SK-N-SH (cell line): ENCODE data around the gene VWF. TPM values are rescaled to one million over a fixed set of nuclear protein-coding genes. Genes with fewer than 3 reads are reported as not detected.

Source experiments
- CTCF ChIA-PET: fragments of 300-600, 350-600 bp; formaldehyde crosslinking; extraction: SDS; loops from one replicate; lab custom pipeline; 2021; lab: Yijun Ruan, JAX
- POLR2A ChIA-PET: fragments of 350-600 bp; sonication (Branson Sonifier 250); formaldehyde crosslinking; extraction: SDS; loops from one replicate; lab custom pipeline; 2020; ENCODE audit warnings: antibody characterized with exemption, inconsistent platforms; lab: Yijun Ruan, JAX
- DNase-seq: peaks from one replicate; pipeline ENCODE4 v3.0.0; 2012
- H2AFZ ChIP-seq: fragments of 200-600 bp; sonication (generic); 2 replicates; pipeline ENCODE4 v1.8.1; 2016; ENCODE audit warnings: antibody characterized with exemption, mild to moderate bottlenecking, low read depth
- H3F3A ChIP-seq: fragments of 200-600 bp; sonication (generic); replicated peaks from 2 replicates; pipeline ENCODE3; 2016; ENCODE audit warnings: antibody characterized with exemption, mild to moderate bottlenecking; ENCODE audit not compliant: insufficient read depth
- H3K27ac ChIP-seq, 2 experiments: fragments of 200-500 bp in 1 of 2; fragments of 200-600 bp in 1 of 2; sonication (Bioruptor generic) in 1 of 2; sonication (generic), shearing (Covaris generic) in 1 of 2; 2 replicates each; pipeline versions ENCODE4 v1.5.1 to v1.6.1; 2014 to 2016; ENCODE audit warnings: low read depth in 2 of 2, inconsistent platforms in 1 of 2, low read length in 1 of 2, mild to moderate bottlenecking in 1 of 2, mixed read lengths in 1 of 2
- H3K27me3 ChIP-seq: fragments of 200-600 bp; sonication (generic), shearing (Covaris generic); 2 replicates; pipeline ENCODE4 v1.6.1; 2016; ENCODE audit warnings: mixed run types; ENCODE audit not compliant: insufficient read depth
- H3K36me3 ChIP-seq, 2 experiments: fragments of 200-500 bp in 1 of 2; fragments of 200-600 bp in 1 of 2; sonication (Bioruptor generic) in 1 of 2; sonication (generic) in 1 of 2; replicated peaks in 1 of 2; 2 replicates each; pipeline versions ENCODE3 to v1.5.1; 2014 to 2016; ENCODE audit warnings: low read length in 1 of 2, mild to moderate bottlenecking in 1 of 2; ENCODE audit not compliant: insufficient read depth in 2 of 2, control insufficient read depth in 1 of 2
- H3K4me1 ChIP-seq, 2 experiments: fragments of 200-500 bp in 1 of 2; fragments of 200-600 bp in 1 of 2; sonication (Bioruptor generic) in 1 of 2; sonication (generic), shearing (Covaris generic) in 1 of 2; 2 replicates each; pipeline versions ENCODE4 v1.5.1 to v1.6.1; 2014 to 2016; ENCODE audit warnings: low read depth in 1 of 2, low read length in 1 of 2, mixed run types in 1 of 2; ENCODE audit not compliant: insufficient read depth in 2 of 2, control insufficient read depth in 1 of 2
- H3K4me2 ChIP-seq: fragments of 200-600 bp; sonication (generic), shearing (Covaris generic); 2 replicates; pipeline ENCODE4 v1.6.1; 2017; ENCODE audit warnings: mixed run types
- H3K4me3 ChIP-seq, 2 experiments: fragments of 200-500 bp in 1 of 2; fragments of 200-600 bp in 1 of 2; sonication (Bioruptor generic) in 1 of 2; sonication (generic), shearing (Covaris generic) in 1 of 2; 2 replicates each; pipeline versions ENCODE4 v1.5.1 to v1.8.1; 2014 to 2016; ENCODE audit warnings: low read depth in 2 of 2, inconsistent platforms in 1 of 2, low read length in 1 of 2, mild to moderate bottlenecking in 1 of 2, mixed read lengths in 1 of 2, moderate library complexity in 1 of 2
- H3K79me2 ChIP-seq: fragments of 200-600 bp; sonication (generic); 2 replicates; pipeline ENCODE4 v1.8.1; 2017; ENCODE audit warnings: mild to moderate bottlenecking; ENCODE audit not compliant: insufficient read depth
- H3K9ac ChIP-seq: fragments of 200-600 bp; sonication (generic); 2 replicates; pipeline ENCODE4 v1.6.1; 2017; ENCODE audit warnings: mixed run types
- H3K9me2 ChIP-seq: fragments of 200-600 bp; sonication (generic); 2 replicates; pipeline ENCODE4 v1.6.1; 2017; ENCODE audit warnings: mixed run types
- H3K9me3 ChIP-seq: fragments of 200-600 bp; sonication (generic); 2 replicates; pipeline ENCODE4 v1.6.1; 2017; ENCODE audit warnings: mixed run types, mild to moderate bottlenecking, moderate library complexity
- H4K20me1 ChIP-seq: fragments of 200-600 bp; sonication (generic); 2 replicates; pipeline ENCODE4 v1.6.1; 2017; ENCODE audit warnings: mild to moderate bottlenecking, mixed run types; ENCODE audit not compliant: insufficient read depth
- CHD2 ChIP-seq: fragments of 150-350 bp; IDR thresholded peaks from 2 replicates; pipeline ENCODE4 v1.6.1; 2018; ENCODE audit warnings: low read length; ENCODE audit not compliant: partially characterized antibody
- ELF1 ChIP-seq: IDR thresholded peaks from 2 replicates; pipeline ENCODE4 v1.4.0; 2012
- EP300 ChIP-seq, 2 experiments: IDR thresholded peaks; 2 replicates each; pipeline versions ENCODE4 v1.4.0 to v1.6.1; 2012; ENCODE audit warnings: borderline replicate concordance in 1 of 2, low read depth in 1 of 2, low read length in 1 of 2
- EZH2phosphoT487 ChIP-seq: fragments of 200-600 bp; sonication (generic); IDR thresholded peaks from 2 replicates; pipeline ENCODE4 v1.6.1; 2017; ENCODE audit warnings: low read depth, mixed run types, mild to moderate bottlenecking, antibody characterized with exemption, moderate library complexity, borderline replicate concordance
- FOSL2 ChIP-seq: IDR thresholded peaks from 2 replicates; pipeline ENCODE4 v1.4.0; 2012; ENCODE audit warnings: low read depth, mild to moderate bottlenecking, moderate library complexity, borderline replicate concordance
- FOXJ3 ChIP-seq: sonication (generic); formaldehyde crosslinking; IDR thresholded peaks from 2 replicates; pipeline ENCODE4 v1.5.1; 2020; ENCODE audit warnings: mild to moderate bottlenecking, missing genetic modification reagents
- FOXM1 ChIP-seq: IDR thresholded peaks from 2 replicates; pipeline ENCODE4 v1.4.0; 2012; ENCODE audit warnings: low read depth, mild to moderate bottlenecking
- GABPA ChIP-seq: IDR thresholded peaks from 2 replicates; pipeline ENCODE4 v1.4.0; 2012; ENCODE audit warnings: low read depth, mild to moderate bottlenecking
- GATA2 ChIP-seq: sonication (generic); formaldehyde crosslinking; IDR thresholded peaks from 2 replicates; pipeline ENCODE4 v1.5.0; 2020; ENCODE audit warnings: mild to moderate bottlenecking, missing genetic modification reagents
- MXI1 ChIP-seq: IDR thresholded peaks from 2 replicates; pipeline ENCODE4 v1.6.1; 2012; ENCODE audit warnings: mild to moderate bottlenecking, low read depth, low read length, improper control_type of control experiment
- RAD21 ChIP-seq: IDR thresholded peaks from 2 replicates; pipeline ENCODE4 v1.6.1; 2012; ENCODE audit warnings: mild to moderate bottlenecking, low read length
- RCOR1 ChIP-seq: fragments of 150-350 bp; IDR thresholded peaks from 2 replicates; pipeline ENCODE4 v1.6.1; 2017; ENCODE audit warnings: antibody characterized with exemption, low read length
- RFX5 ChIP-seq: IDR thresholded peaks from 2 replicates; pipeline ENCODE4 v1.6.1; 2012; ENCODE audit warnings: mild to moderate bottlenecking, improper control_type of control experiment, low read length
- SIN3A ChIP-seq: IDR thresholded peaks from 2 replicates; pipeline ENCODE4 v1.6.1; 2012; ENCODE audit warnings: low read depth, mild to moderate bottlenecking, low read length, moderate library complexity, borderline replicate concordance
- TCF12 ChIP-seq: IDR thresholded peaks from 2 replicates; pipeline ENCODE4 v1.4.0; 2012
- TEAD4 ChIP-seq: IDR thresholded peaks from 2 replicates; pipeline ENCODE4 v1.4.0; 2012; ENCODE audit warnings: mild to moderate bottlenecking, borderline replicate concordance; ENCODE audit not compliant: insufficient read depth
- YY1 ChIP-seq: IDR thresholded peaks from 2 replicates; pipeline ENCODE4 v1.4.0; 2012; ENCODE audit warnings: low read depth, mild to moderate bottlenecking
- WGBS: methylation state at CpG from one replicate; pipeline ENCODE4 v1.1.6; 2017; ENCODE audit warnings: low lambda C conversion rate; 5-methylcytosine and 5-hydroxymethylcytosine counted together
- polyA plus RNA-seq, 3 experiments: library from polyadenylated mRNA; depleted of rRNA; stranded (reverse); fragments of >200 nt; gene quantifications; 2 replicates each; pipeline ENCODE4 v1.2.3, GENCODE V29; 2012
- TF ChIP-seq, protein P1 (sequence below): fragments of 150-350 bp; IDR thresholded peaks from 2 replicates; pipeline ENCODE4 v1.6.1; 2016; ENCODE audit warnings: mild to moderate bottlenecking, low read depth, low read length
- TF ChIP-seq, protein P2 (sequence below): IDR thresholded peaks from 2 replicates; pipeline ENCODE4 v1.4.0; 2012; ENCODE audit warnings: low read depth, borderline replicate concordance
- TF ChIP-seq, protein P3 (sequence below): IDR thresholded peaks from 2 replicates; pipeline ENCODE4 v1.4.0; 2012; ENCODE audit warnings: low read depth, borderline replicate concordance

The VWF gene
- polyA plus RNA-seq, 1 of the 3 experiments (the other 2 are of a cell fraction) = 0.12 TPM

DNA sequence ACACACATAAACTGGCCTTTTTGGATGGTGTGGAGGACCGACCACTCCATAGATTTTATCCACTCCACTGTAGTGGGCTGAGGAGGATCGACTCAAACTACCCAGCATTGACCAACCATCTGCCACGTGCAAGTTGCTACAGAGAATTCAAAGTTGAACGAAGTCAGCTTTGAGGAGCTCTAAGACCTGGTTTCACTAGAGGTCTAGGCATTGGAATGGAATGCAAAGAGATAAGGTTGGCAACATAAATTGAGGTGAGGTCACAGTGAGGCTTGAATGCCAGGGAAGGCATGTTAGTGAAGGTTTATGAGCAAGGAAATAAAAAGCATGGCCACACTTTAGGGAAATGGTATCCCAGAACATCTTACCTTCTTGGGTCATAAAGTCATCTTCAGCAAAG, 14.5 kb downstream of the VWF start:
- POLR2A ChIA-PET = no interaction called here

DNA sequence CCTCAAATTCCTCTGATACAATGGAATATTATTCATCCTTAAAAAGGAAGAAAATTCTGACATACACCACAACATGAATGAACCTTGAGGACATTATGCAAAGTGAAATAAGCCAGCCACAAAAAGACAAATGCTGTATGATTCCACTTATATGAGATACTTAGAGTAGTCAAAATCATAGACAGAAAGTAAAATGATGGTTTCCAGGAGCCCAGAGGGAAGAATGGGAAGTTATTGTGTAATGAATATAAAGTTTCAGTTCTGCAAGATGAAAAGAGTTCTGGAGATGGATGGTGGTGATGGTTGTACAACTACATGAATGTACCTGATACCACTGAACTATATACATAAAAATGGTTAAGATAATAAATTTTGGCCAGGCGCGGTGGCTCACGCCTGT, 18.3 kb downstream of the VWF start:
- Histone ChIP-seq H3K79me2 (no peaks in the 10 kb centered on the region), H3K9ac (no peak overlapping the region), H3K9me2 (no peaks in the 10 kb centered on the region), H3K27me3 (no peaks in the 10 kb centered on the region), H3K4me2 (no peak overlapping the region), H3K9me3 (no peaks in the 10 kb centered on the region), H4K20me1 (no peaks in the 10 kb centered on the region), H2AFZ (no peak overlapping the region), H3F3A (peaks cover 9% of the 10 kb centered on the region), H3K36me3 (no peaks in the 10 kb centered on the region), H3K4me1 (no peaks in the 10 kb centered on the region; a peak in 1 of 4 replicates), H3K4me3 (no peak overlapping the region), H3K27ac (no peak overlapping the region)
- ChIA-PET CTCF (no interaction called here), POLR2A (no interaction called here)
- no peak for DNase-seq
- 93% methylated on average over 3 of the region's 3 CpGs for WGBS
- TF ChIP-seq, protein P1, sequence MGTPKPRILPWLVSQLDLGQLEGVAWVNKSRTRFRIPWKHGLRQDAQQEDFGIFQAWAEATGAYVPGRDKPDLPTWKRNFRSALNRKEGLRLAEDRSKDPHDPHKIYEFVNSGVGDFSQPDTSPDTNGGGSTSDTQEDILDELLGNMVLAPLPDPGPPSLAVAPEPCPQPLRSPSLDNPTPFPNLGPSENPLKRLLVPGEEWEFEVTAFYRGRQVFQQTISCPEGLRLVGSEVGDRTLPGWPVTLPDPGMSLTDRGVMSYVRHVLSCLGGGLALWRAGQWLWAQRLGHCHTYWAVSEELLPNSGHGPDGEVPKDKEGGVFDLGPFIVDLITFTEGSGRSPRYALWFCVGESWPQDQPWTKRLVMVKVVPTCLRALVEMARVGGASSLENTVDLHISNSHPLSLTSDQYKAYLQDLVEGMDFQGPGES = no peak
- TF ChIP-seq TEAD4 = no peak
- no peak for TF ChIP-seq SIN3A
- no peak for TF ChIP-seq EP300 (IDR thresholded peaks at IDR 0.05; ENCODE audit: borderline replicate concordance in 1 of 2, low read depth in 1 of 2, low read length in 1 of 2)
- no peak for TF ChIP-seq RAD21
- no peak for TF ChIP-seq GATA2 (CRISPR knock-in tag)
- TF ChIP-seq FOXJ3 (CRISPR knock-in tag) = no peak
- no peak for TF ChIP-seq EZH2phosphoT487
- no peak for TF ChIP-seq MXI1
- no peak for TF ChIP-seq RCOR1
- TF ChIP-seq FOXM1 = no peak

More for the DNA sequence above, 14.5 kb downstream of the VWF start:
- TF ChIP-seq, protein P1 = no peak
- no peak for TF ChIP-seq CHD2
- TF ChIP-seq, protein P2, sequence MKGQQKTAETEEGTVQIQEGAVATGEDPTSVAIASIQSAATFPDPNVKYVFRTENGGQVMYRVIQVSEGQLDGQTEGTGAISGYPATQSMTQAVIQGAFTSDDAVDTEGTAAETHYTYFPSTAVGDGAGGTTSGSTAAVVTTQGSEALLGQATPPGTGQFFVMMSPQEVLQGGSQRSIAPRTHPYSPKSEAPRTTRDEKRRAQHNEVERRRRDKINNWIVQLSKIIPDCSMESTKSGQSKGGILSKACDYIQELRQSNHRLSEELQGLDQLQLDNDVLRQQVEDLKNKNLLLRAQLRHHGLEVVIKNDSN = no peak
- no peak for TF ChIP-seq GABPA
- TF ChIP-seq SIN3A = no peak
- no peak for TF ChIP-seq YY1
- TF ChIP-seq EZH2phosphoT487 = no peak
- no peak for TF ChIP-seq RCOR1
- TF ChIP-seq RFX5 = no peak
- TF ChIP-seq FOSL2 = no peak
- TF ChIP-seq ELF1 = no peak
- no peak for TF ChIP-seq EP300 (IDR thresholded peaks at IDR 0.05; ENCODE audit: borderline replicate concordance in 1 of 2, low read depth in 1 of 2, low read length in 1 of 2)
- TF ChIP-seq, protein P3, sequence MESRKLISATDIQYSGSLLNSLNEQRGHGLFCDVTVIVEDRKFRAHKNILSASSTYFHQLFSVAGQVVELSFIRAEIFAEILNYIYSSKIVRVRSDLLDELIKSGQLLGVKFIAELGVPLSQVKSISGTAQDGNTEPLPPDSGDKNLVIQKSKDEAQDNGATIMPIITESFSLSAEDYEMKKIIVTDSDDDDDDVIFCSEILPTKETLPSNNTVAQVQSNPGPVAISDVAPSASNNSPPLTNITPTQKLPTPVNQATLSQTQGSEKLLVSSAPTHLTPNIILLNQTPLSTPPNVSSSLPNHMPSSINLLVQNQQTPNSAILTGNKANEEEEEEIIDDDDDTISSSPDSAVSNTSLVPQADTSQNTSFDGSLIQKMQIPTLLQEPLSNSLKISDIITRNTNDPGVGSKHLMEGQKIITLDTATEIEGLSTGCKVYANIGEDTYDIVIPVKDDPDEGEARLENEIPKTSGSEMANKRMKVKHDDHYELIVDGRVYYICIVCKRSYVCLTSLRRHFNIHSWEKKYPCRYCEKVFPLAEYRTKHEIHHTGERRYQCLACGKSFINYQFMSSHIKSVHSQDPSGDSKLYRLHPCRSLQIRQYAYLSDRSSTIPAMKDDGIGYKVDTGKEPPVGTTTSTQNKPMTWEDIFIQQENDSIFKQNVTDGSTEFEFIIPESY = no peak
- TF ChIP-seq TCF12 = no peak
- no peak for TF ChIP-seq MXI1
- WGBS = 84% methylated on average over 4 of the region's 4 CpGs
- Histone ChIP-seq H3K4me2 (no peak overlapping the region), H3K27ac (peak overlapping the region in 1 of 2 experiments; percentile 96; a peak in 1 of 4 replicates), H3K79me2 (no peaks in the 10 kb centered on the region), H3K4me1 (peaks cover 0 to 28% of the 10 kb centered on the region in 2 experiments; a peak in 1 of 4 replicates), H2AFZ (no peak overlapping the region), H3K9me3 (no peaks in the 10 kb centered on the region), H3K9me2 (no peaks in the 10 kb centered on the region), H4K20me1 (no peaks in the 10 kb centered on the region), H3K4me3 (no peak overlapping the region; a peak in 1 of 4 replicates), H3K36me3 (no peaks in the 10 kb centered on the region), H3K27me3 (no peaks in the 10 kb centered on the region), H3K9ac (no peak overlapping the region), H3F3A (no peaks in the 10 kb centered on the region)
- CTCF ChIA-PET = no interaction called here
- DNase-seq = no peak
